Progenitor cell of endocrine pancreas (in vitro differentiated cells): ENCODE measurements around the gene HSD17B4. TPM values are rescaled to one million over a fixed set of nuclear protein-coding genes. Genes with fewer than 3 reads are reported as not detected.
"Not testable (repeated sequence)": the region's sequence is repeated elsewhere in the genome, so short reads cannot be mapped to it uniquely, and the experiment has no call there.

Experiments used
- DNase-seq: peaks from one replicate; pipeline ENCODE4 v3.0.0; 2021; ENCODE audit warnings: low spot score; ENCODE audit not compliant: unreplicated experiment
- H3K27ac Mint-ChIP-seq: 2 replicates; pipeline ENCODE4 v1.8.0; 2021; ENCODE audit warnings: mild to moderate bottlenecking, moderate library complexity, mixed read lengths
- H3K27me3 Mint-ChIP-seq: 2 replicates; pipeline ENCODE4 v1.8.0; 2021; ENCODE audit warnings: mixed read lengths
- H3K36me3 Mint-ChIP-seq: 2 replicates; pipeline ENCODE4 v1.8.0; 2022; ENCODE audit warnings: mixed read lengths; ENCODE audit not compliant: insufficient read depth
- H3K4me1 Mint-ChIP-seq: 2 replicates; pipeline ENCODE4 v1.8.0; 2021; ENCODE audit warnings: low read depth, mixed read lengths
- H3K4me3 Mint-ChIP-seq: 2 replicates; pipeline ENCODE4 v1.8.0; 2021; ENCODE audit warnings: low read depth, mild to moderate bottlenecking, moderate library complexity, mixed read lengths
- H3K9me3 Mint-ChIP-seq: 2 replicates; pipeline ENCODE4 v1.8.0; 2021; ENCODE audit warnings: low read depth, mixed read lengths
- total RNA-seq: library from RNA; stranded (reverse); gene quantifications from 2 replicates; pipeline ENCODE4 v1.2.1, GENCODE V29; 2021
- TF ChIP-seq, protein P1 (sequence below): fragments of 200-600 bp; sonication (generic); IDR thresholded peaks from one replicate; pipeline ENCODE4 v1.5.0; 2021; ENCODE audit warnings: antibody characterized with exemption, mild to moderate bottlenecking; ENCODE audit not compliant: unreplicated experiment

The HSD17B4 gene
- total RNA-seq, 1 donor from 2014 or later: 248 TPM

GRCh38 chr5:119445544-119445943 lies 6.8 kb upstream of the HSD17B4 start:
- no peak overlapping the region for H3K27ac Mint-ChIP-seq

DNA sequence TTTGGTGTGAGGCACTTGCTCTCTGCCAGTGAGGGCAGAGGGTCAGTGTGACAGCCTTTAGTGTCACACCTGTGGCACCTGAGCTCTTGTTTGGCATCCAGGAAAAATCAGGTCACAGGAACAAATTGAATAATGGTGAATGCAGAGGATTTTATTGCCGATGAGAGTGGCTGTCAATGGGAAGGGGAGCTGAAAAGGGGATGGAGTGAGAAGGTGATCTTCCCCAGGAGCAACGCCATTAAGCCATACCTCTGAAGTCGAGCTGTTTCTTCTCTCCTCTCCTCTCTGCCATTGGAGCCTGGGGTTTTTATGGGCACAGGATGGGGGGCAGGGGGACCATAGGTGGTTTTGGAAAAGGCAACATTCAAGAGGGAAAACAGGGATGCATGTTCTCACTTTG lies 2.4 kb upstream of the HSD17B4 start:
- no peak overlapping the region for H3K27ac Mint-ChIP-seq
- H3K4me1 Mint-ChIP-seq: peaks cover 11% of the 10 kb centered on the region
- DNase-seq: no peak
- peaks cover 9% of the 10 kb centered on the region for H3K9me3 Mint-ChIP-seq
- TF ChIP-seq, protein P1, sequence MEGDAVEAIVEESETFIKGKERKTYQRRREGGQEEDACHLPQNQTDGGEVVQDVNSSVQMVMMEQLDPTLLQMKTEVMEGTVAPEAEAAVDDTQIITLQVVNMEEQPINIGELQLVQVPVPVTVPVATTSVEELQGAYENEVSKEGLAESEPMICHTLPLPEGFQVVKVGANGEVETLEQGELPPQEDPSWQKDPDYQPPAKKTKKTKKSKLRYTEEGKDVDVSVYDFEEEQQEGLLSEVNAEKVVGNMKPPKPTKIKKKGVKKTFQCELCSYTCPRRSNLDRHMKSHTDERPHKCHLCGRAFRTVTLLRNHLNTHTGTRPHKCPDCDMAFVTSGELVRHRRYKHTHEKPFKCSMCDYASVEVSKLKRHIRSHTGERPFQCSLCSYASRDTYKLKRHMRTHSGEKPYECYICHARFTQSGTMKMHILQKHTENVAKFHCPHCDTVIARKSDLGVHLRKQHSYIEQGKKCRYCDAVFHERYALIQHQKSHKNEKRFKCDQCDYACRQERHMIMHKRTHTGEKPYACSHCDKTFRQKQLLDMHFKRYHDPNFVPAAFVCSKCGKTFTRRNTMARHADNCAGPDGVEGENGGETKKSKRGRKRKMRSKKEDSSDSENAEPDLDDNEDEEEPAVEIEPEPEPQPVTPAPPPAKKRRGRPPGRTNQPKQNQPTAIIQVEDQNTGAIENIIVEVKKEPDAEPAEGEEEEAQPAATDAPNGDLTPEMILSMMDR: no peak
- no peaks in the 10 kb centered on the region for H3K36me3 Mint-ChIP-seq
- no peak overlapping the region for H3K4me3 Mint-ChIP-seq
- no peaks in the 10 kb centered on the region for H3K27me3 Mint-ChIP-seq

More at GRCh38 chr5:119445544-119445943, 6.8 kb upstream of the HSD17B4 start:
- no peak overlapping the region for H3K4me3 Mint-ChIP-seq
- peaks cover 26% of the 10 kb centered on the region for H3K9me3 Mint-ChIP-seq
- no peaks in the 10 kb centered on the region for H3K4me1 Mint-ChIP-seq
- no peak for DNase-seq
- TF ChIP-seq, protein P1: no peak
- H3K27me3 Mint-ChIP-seq: no peaks in the 10 kb centered on the region
- no peaks in the 10 kb centered on the region for H3K36me3 Mint-ChIP-seq

DNA sequence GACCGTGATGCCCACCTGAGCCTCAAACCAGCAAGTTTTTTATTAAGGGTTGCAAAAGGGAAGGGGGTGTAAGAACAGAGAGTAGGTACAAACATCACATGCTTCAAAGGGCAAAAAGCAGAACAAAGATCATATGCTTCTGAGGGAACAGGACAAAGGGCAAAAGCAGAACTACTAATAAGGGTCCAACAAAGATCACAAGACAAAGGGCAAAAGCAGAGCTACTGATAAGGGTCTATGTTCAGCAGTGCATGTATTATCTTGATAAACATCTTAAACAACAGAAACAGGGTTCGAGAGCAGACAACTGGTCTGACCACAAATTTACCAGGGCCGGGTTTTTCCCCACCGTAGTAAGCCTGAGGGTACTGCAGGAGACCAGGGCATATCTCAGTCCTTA lies 1.7 kb upstream of the HSD17B4 start:
- H3K4me3 Mint-ChIP-seq, H3K9me3 Mint-ChIP-seq, H3K27me3 Mint-ChIP-seq, H3K27ac Mint-ChIP-seq, H3K36me3 Mint-ChIP-seq, DNase-seq: not testable (repeated sequence)
- peaks cover 11% of the 10 kb centered on the region for H3K4me1 Mint-ChIP-seq

DNA sequence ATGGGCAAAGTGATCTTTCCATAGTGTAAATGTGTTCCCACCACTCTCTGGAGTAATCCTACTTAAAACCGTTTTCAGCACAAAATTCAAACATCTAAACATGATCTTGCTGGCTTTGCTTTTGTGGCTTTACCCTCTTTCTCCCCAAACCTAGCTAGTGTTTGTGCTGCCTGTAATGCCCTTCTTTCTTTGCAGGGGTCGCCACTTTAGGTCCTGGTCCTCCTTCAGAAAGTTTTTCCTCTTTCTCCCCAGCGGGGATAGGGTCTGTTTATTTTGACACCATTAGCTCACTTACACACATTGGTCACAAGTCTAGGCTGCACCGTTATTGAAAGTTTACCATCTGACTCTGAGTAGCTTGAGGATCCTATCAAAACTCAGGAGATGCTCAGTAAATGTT lies 736 bp upstream of the HSD17B4 start:
- H3K27ac Mint-ChIP-seq: peak overlapping the region; percentile 98
- H3K4me1 Mint-ChIP-seq: peaks cover 11% of the 10 kb centered on the region
- DNase-seq: no peak
- peaks cover 5% of the 10 kb centered on the region for H3K36me3 Mint-ChIP-seq
- TF ChIP-seq, protein P1: no peak
- no peaks in the 10 kb centered on the region for H3K27me3 Mint-ChIP-seq
- peak overlapping the region; percentile 92 for H3K4me3 Mint-ChIP-seq
- H3K9me3 Mint-ChIP-seq: peaks cover 9% of the 10 kb centered on the region

- Mint-ChIP-seq H3K27ac (peak overlapping the region; percentile 98), H3K4me3 (peak overlapping the region; percentile 92), H3K36me3 (peaks cover 9% of the 10 kb centered on the region), H3K9me3 (peaks cover 9% of the 10 kb centered on the region), H3K27me3 (no peaks in the 10 kb centered on the region), H3K4me1 (peaks cover 12% of the 10 kb centered on the region)
- no peak for DNase-seq
- TF ChIP-seq, protein P1: no peak
These were observed 281 bp upstream of the HSD17B4 start for GRCh38 chr5:119452060-119452372.

DNA sequence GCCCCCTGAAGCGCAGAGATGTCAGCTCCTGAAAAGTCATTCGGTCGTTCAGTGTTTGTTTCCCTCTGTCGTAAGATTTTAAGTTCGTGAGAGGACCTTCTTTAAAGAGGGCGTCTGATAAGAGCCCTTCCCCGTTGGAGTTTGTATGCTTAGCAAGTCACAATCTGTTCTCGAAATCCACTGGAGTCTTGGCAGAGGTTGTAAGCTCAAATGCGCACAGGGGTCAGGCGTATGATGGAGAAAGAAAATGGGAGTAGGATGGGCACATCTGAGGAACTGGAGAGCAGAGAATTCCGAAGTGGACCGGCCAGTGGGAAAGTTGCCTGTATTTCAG lies 710 bp downstream of the HSD17B4 start:
- TF ChIP-seq, protein P1: peak; percentile 0
- H3K27ac Mint-ChIP-seq: peak overlapping the region; percentile 98
- peaks cover 16% of the 10 kb centered on the region for H3K36me3 Mint-ChIP-seq
- peaks cover 15% of the 10 kb centered on the region for H3K4me1 Mint-ChIP-seq
- H3K4me3 Mint-ChIP-seq: peak overlapping the region; percentile 92
- no peaks in the 10 kb centered on the region for H3K27me3 Mint-ChIP-seq
- no peak for DNase-seq
- H3K9me3 Mint-ChIP-seq: peaks cover 9% of the 10 kb centered on the region
